Choroid plexus epithelial cell (primary cell): Measurements from ENCODE around the gene TBC1D10A.

ENCODE experiments used
- DNase-seq: peaks from one replicate; pipeline ENCODE4 v3.0.0-alpha.2; 2010; ENCODE audit warnings: low read depth
- H3K4me3 ChIP-seq: 2 replicates; pipeline ENCODE4 v1.5.1; 2011; ENCODE audit warnings: low read depth, mild to moderate bottlenecking, control low read depth, low read length, moderate library complexity
- TF ChIP-seq, protein P1 (sequence below): conservative IDR thresholded peaks from 2 replicates; pipeline ENCODE4 v1.5.1; 2011; ENCODE audit warnings: low read depth, mild to moderate bottlenecking, control low read depth, inconsistent platforms, low read length, moderate library complexity

TBC1D10A gene, protein sequence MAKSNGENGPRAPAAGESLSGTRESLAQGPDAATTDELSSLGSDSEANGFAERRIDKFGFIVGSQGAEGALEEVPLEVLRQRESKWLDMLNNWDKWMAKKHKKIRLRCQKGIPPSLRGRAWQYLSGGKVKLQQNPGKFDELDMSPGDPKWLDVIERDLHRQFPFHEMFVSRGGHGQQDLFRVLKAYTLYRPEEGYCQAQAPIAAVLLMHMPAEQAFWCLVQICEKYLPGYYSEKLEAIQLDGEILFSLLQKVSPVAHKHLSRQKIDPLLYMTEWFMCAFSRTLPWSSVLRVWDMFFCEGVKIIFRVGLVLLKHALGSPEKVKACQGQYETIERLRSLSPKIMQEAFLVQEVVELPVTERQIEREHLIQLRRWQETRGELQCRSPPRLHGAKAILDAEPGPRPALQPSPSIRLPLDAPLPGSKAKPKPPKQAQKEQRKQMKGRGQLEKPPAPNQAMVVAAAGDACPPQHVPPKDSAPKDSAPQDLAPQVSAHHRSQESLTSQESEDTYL

DNA sequence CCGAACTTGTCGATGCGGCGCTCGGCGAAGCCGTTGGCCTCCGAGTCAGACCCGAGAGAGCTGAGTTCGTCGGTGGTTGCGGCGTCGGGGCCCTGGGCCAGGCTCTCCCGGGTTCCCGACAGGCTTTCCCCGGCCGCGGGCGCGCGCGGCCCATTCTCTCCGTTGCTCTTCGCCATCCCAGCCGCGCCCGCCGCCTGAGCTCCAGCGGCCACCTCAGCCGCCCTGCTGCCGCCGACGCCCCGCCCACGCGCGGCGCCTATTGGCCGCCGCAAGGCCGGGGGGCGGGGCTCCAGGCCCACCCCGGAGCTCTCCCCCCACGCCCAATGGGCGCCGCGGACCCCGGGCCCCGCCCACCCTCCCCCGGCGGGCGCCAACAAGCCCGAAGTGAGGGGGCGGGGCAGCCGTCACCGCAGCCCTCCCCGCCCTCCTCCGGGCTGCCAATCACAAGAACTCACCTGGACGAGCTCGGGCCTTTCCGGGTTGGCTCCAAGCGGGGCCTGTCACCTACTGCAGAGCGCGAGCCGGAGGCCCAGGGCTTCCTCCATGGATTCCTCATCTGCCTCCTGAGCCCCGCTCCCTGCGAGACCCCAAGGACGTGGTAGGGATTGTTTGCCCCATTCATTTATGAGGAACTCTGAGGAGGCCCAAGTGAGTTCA is at the start of gene TBC1D10A:
TBC1D10A (minus strand) TSS at position 236 of the 657 bp plus-strand sequence; CDS start at position 176, 60 bp downstream.
- peak within 1 kb of the TSS; percentile 86 for H3K4me3 ChIP-seq
- peak; percentile 92 for DNase-seq
- TF ChIP-seq, protein P1, sequence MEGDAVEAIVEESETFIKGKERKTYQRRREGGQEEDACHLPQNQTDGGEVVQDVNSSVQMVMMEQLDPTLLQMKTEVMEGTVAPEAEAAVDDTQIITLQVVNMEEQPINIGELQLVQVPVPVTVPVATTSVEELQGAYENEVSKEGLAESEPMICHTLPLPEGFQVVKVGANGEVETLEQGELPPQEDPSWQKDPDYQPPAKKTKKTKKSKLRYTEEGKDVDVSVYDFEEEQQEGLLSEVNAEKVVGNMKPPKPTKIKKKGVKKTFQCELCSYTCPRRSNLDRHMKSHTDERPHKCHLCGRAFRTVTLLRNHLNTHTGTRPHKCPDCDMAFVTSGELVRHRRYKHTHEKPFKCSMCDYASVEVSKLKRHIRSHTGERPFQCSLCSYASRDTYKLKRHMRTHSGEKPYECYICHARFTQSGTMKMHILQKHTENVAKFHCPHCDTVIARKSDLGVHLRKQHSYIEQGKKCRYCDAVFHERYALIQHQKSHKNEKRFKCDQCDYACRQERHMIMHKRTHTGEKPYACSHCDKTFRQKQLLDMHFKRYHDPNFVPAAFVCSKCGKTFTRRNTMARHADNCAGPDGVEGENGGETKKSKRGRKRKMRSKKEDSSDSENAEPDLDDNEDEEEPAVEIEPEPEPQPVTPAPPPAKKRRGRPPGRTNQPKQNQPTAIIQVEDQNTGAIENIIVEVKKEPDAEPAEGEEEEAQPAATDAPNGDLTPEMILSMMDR, result no peak

DNA sequence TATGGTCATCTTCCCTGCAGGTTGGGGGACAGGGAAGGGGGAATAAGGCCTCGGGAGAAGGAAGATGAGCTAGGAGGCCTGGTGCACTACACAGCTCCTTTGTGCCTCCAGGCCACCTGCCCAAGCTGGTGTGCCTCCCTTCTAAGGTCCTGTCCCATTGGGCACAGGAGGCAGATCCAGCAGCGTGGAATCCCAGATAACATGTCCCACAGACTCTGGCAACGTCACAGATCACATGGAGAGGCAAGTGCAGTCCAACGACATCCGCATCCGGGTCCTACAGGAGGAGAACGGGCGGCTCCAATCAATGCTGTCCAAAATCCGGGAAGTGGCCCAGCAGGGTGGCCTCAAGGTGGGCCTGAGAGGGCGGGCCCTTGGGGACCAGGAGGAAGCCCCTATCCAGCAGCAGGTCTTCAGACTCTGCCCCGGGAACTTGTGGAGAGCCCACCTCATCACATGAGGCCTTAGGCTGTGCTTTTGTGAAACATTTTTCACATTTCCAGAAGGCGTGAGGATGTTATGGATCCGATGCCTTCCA is 48.6 kb upstream of the TBC1D10A start:
- TF ChIP-seq, protein P1, result no peak
- no peak overlapping the region for H3K4me3 ChIP-seq
- no peak for DNase-seq

DNA sequence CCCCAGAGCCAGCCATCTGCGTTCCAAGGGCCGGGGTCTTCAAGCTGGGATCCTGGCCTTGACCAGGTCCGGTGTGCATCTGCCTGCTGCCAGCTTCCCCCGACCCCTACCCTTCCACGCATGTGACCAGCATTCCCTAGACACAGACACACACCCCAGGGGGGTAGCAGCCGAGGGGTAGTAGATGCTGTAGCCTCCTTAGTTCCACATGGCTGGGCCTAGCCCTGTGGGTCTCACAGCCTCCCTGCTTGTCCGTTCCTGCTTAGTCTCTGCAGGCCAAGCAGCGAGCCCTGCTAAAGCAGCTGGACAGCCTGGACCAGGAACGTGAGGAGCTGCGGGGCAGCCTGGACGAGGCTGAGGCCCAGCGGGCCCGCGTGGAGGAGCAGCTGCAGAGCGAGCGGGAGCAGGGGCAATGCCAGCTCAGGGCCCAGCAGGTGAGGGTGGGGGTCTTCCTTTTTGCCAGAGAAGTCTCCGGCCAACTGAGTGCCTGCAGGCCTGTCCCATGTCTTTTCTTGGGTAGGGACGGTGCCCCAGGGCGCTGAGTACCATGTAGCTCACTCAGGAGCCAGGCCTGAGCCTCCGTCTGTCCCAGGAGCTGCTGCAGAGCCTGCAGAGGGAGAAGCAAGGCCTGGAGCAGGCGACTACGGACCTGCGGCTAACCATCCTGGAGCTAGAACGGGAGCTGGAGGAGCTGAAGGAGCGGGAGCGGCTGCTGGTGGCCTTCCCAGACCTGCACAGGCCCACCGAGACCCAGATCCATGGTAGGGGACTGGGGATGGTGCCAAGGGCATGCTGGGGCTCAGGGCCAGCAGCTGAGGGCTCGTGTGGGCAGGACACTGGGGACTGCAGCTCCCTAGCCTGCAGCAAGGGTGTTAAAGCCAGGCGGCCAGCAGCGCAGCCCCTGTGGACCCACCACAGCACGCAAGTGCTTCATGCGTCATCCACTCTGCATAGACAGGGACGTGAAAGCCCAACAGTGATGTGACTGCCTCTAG is 46.9 kb upstream of the TBC1D10A start:
- TF ChIP-seq, protein P1, result no peak
- DNase-seq, result no peak
- H3K4me3 ChIP-seq, result no peak overlapping the region

DNA sequence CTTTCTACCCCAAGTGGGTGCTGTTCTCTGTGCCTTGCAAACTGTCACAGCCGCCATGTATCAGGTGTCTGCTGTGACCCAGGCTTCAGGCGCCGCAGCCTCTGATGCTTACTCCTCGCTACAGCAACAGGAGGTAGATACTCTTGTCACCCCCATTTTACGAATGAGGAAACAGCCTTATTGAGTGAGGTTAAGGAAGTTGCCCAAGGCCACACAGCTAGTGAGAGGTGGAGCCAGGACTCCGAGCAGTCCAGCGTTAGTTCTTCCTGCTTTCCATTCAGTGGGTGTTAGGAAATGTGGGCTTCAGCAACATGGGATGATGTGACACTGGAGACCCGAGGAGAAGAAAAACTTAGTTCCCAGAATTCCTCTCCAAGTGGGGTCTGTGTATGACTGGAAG is 46.2 kb upstream of the TBC1D10A start:
- TF ChIP-seq, protein P1, result no peak
- no peak for DNase-seq
- no peak overlapping the region for H3K4me3 ChIP-seq

DNA sequence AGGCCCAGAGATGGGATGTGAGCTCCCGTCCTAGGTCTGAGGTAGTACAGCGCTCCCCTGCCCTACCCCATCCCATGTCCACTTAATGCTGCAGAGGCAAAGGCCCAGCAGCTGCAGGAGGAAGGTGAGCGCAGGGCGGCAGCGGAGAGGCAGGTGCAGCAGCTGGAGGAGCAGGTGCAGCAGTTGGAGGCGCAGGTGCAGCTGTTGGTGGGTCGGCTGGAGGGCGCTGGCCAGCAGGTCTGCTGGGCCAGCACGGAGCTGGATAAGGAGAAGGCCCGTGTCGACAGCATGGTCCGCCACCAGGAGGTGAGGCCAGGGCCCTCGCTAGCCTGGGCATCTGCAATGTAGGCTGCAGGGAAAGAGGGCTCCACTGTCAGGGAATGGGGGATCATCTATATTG is 45.2 kb upstream of the TBC1D10A start:
- no peak for DNase-seq
- TF ChIP-seq, protein P1, result no peak
- no peak overlapping the region for H3K4me3 ChIP-seq

DNA sequence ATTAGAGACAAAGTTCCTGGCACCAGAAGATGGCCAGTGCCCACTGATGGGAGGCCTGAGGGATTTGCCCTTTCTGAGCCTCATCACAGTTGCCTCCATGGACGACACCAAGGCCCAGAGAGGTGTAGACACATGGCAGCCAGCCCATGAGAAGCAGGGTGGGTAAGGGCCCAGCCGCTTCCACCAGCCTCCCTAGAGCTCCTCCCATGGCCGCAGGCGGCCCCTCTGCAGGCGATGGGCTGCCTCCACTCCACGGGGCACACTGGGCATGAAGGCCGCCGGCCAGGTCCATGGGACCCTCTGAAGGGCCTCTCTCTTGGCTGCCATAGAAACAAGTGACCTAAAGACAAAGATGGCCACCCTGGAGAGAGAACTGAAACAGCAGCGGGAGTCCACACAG is 44.6 kb upstream of the TBC1D10A start:
- no peak overlapping the region for H3K4me3 ChIP-seq
- TF ChIP-seq, protein P1, result no peak
- no peak for DNase-seq
